ENCODE data around the gene MYL2. TPM values are rescaled to one million over a fixed set of nuclear protein-coding genes. Genes with fewer than 3 reads are reported as not detected.

The MYL2 gene
- polyA plus RNA-seq, 1 donor (not counting 4 experiments of a cell fraction or from before 2014, with no cell fraction given): 0.08 TPM

DNA sequence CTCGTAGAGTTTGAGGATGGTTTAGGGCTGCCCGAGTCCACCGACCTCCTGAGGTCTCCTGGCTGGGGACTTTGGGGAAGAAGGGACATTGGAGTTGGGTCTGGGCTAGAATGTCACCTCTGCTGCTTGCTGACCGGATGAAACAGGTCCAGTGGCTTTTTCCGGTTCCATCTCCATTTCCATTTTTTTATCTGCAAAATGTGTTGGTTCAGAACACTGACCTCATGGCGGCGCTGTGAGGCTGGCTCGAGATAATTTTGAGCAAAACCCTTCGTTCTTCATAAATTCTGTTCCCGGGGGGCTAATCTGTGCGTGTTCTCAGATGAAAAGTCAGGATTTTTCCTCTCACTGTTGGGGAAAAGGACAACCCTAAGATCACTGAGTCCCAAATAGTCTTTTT lies 11.7 kb upstream of the MYL2 start:
- Histone ChIP-seq H3K27ac (ENCODE audit: control insufficient read depth, insufficient read depth, low read length) (no peak overlapping the region), H3K4me3 (ENCODE audit: control insufficient read depth in 2 of 3, extremely low read depth in 1 of 3, insufficient read depth in 2 of 3, low read depth in 1 of 3, low read length in 3 of 3) (no peak overlapping the region), H4K20me1 (ENCODE audit: control insufficient read depth, extremely low read depth, insufficient read depth, low read length) (no peaks in the 10 kb centered on the region), H2AFZ (ENCODE audit: control insufficient read depth, low read length) (no peak overlapping the region), H3K9me3 (ENCODE audit: control insufficient read depth, low read depth, low read length) (no peaks in the 10 kb centered on the region), H3K79me2 (ENCODE audit: control insufficient read depth, insufficient read depth, low read length) (no peaks in the 10 kb centered on the region), H3K4me1 (ENCODE audit: control insufficient read depth, extremely low read depth, insufficient read depth, low read length) (peaks cover 14% of the 10 kb centered on the region), H3K4me2 (ENCODE audit: control insufficient read depth, extremely low read depth, insufficient read depth, low read depth, low read length) (no peak overlapping the region), H3K9me1 (ENCODE audit: control insufficient read depth, extremely low read depth, insufficient read depth, low read length) (no peaks in the 10 kb centered on the region), H3K9ac (ENCODE audit: control insufficient read depth, extremely low read depth, insufficient read depth, low read length) (no peak overlapping the region), H3K36me3 (ENCODE audit: control insufficient read depth in 2 of 2, extremely low read depth in 1 of 2, insufficient read depth in 2 of 2, low read length in 2 of 2) (no peaks in the 10 kb centered on the region), H3K27me3 (ENCODE audit: control insufficient read depth, extremely low read depth, insufficient read depth, low read length) (no peaks in the 10 kb centered on the region)
- DNase-seq (ENCODE audit: low read depth, low spot score): no peak
- dilution Hi-C loops (cut with MboI; ENCODE audit: extremely low pct_ligation_motif_present, low sequenced_read_pairs): no loop called here
- no peak for TF ChIP-seq EZH2 (IDR thresholded peaks at IDR 0.05; ENCODE audit: low read length)
- TF ChIP-seq, protein P1, sequence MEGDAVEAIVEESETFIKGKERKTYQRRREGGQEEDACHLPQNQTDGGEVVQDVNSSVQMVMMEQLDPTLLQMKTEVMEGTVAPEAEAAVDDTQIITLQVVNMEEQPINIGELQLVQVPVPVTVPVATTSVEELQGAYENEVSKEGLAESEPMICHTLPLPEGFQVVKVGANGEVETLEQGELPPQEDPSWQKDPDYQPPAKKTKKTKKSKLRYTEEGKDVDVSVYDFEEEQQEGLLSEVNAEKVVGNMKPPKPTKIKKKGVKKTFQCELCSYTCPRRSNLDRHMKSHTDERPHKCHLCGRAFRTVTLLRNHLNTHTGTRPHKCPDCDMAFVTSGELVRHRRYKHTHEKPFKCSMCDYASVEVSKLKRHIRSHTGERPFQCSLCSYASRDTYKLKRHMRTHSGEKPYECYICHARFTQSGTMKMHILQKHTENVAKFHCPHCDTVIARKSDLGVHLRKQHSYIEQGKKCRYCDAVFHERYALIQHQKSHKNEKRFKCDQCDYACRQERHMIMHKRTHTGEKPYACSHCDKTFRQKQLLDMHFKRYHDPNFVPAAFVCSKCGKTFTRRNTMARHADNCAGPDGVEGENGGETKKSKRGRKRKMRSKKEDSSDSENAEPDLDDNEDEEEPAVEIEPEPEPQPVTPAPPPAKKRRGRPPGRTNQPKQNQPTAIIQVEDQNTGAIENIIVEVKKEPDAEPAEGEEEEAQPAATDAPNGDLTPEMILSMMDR (optimal IDR thresholded peaks at IDR 0.05 in 1 of 3, IDR thresholded peaks at IDR 0.05 in 1 of 3, conservative IDR thresholded peaks at IDR 0.05 in 1 of 3; ENCODE audit: extremely low read depth in 1 of 3, insufficient read depth in 2 of 3, low read length in 3 of 3): peak; percentile 41 to 56 (median 49)
- FAIRE-seq: no peak

DNA sequence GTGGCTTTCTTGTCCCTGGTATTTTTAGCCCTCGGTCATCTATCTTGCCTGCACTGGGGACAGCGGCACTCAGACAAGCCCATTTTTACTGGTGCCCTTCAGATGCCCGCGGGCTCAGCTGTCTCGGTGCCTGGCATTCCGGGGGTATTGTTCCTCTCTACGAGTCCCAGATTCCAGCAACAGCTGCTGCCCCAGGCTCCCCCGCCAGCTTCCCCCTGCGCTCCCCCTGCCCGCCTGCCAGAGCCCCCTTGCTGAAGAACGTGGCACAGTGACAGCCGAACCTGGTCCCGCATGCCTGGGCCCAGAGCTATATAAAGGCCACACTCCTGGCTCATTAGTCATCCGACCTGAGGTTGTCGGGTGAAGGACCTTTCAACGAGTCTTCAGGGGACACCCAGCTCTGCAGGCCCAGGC lies 10.9 kb upstream of the MYL2 start:
- Histone ChIP-seq H3K79me2 (ENCODE audit: control insufficient read depth, insufficient read depth, low read length) (no peaks in the 10 kb centered on the region), H3K4me1 (ENCODE audit: control insufficient read depth, extremely low read depth, insufficient read depth, low read length) (peaks cover 14% of the 10 kb centered on the region), H3K27ac (ENCODE audit: control insufficient read depth, insufficient read depth, low read length) (no peak overlapping the region), H4K20me1 (ENCODE audit: control insufficient read depth, extremely low read depth, insufficient read depth, low read length) (no peaks in the 10 kb centered on the region), H3K36me3 (ENCODE audit: control insufficient read depth in 2 of 2, extremely low read depth in 1 of 2, insufficient read depth in 2 of 2, low read length in 2 of 2) (no peaks in the 10 kb centered on the region), H3K4me3 (ENCODE audit: control insufficient read depth in 2 of 3, extremely low read depth in 1 of 3, insufficient read depth in 2 of 3, low read depth in 1 of 3, low read length in 3 of 3) (no peak overlapping the region), H3K9ac (ENCODE audit: control insufficient read depth, extremely low read depth, insufficient read depth, low read length) (no peak overlapping the region), H3K27me3 (ENCODE audit: control insufficient read depth, extremely low read depth, insufficient read depth, low read length) (no peaks in the 10 kb centered on the region), H3K4me2 (ENCODE audit: control insufficient read depth, extremely low read depth, insufficient read depth, low read depth, low read length) (no peak overlapping the region), H3K9me3 (ENCODE audit: control insufficient read depth, low read depth, low read length) (no peaks in the 10 kb centered on the region), H2AFZ (ENCODE audit: control insufficient read depth, low read length) (no peak overlapping the region), H3K9me1 (ENCODE audit: control insufficient read depth, extremely low read depth, insufficient read depth, low read length) (no peaks in the 10 kb centered on the region)
- dilution Hi-C loops (cut with MboI; ENCODE audit: extremely low pct_ligation_motif_present, low sequenced_read_pairs): no loop called here
- FAIRE-seq (no peak), DNase-seq (ENCODE audit: low read depth, low spot score) (no peak)
- TF ChIP-seq, protein P1 (optimal IDR thresholded peaks at IDR 0.05 in 1 of 3, IDR thresholded peaks at IDR 0.05 in 1 of 3, conservative IDR thresholded peaks at IDR 0.05 in 1 of 3; ENCODE audit: extremely low read depth in 1 of 3, insufficient read depth in 2 of 3, low read length in 3 of 3): no peak
- no peak for TF ChIP-seq EZH2 (IDR thresholded peaks at IDR 0.05; ENCODE audit: low read length)
